Thoracic aorta (tissue), 2 donors: ENCODE measurements around the gene FASTKD3. TPM values are rescaled to one million over a fixed set of nuclear protein-coding genes. Genes with fewer than 3 reads are reported as not detected.

Experiments used
- ATAC-seq: fragments of 150-250 bp; one replicate; pipeline ENCODE4 v1.8.0; 2017; ENCODE audit warnings: low read depth; ENCODE audit not compliant: insufficient number of reproducible peaks, low FRiP score
- DNase-seq: peaks from one replicate; pipeline ENCODE4 v3.0.0-alpha.2; 2020; ENCODE audit warnings: low spot score
- H3K27ac ChIP-seq, 2 donors: fragments of 200-600 bp; sonication (generic); 1 replicate in 1 of 2; 2 replicates in 1 of 2; pipeline ENCODE4 v1.5.1; 2016; ENCODE audit warnings: mild to moderate bottlenecking in 2 of 2, moderate library complexity in 2 of 2
- H3K27me3 ChIP-seq: fragments of 200-600 bp; sonication (generic); replicated peaks from 2 replicates; pipeline ENCODE4 v1.6.0; 2016; ENCODE audit warnings: mild to moderate bottlenecking; ENCODE audit not compliant: insufficient read depth
- H3K36me3 ChIP-seq: fragments of 200-600 bp; sonication (generic); one replicate; pipeline ENCODE4 v1.5.1; 2016
- H3K4me1 ChIP-seq, 2 donors: fragments of 200-600 bp; sonication (generic); 1 replicate in 1 of 2; 2 replicates in 1 of 2; pipeline versions ENCODE4 v1.5.1 to v1.6.0; 2016; ENCODE audit warnings: low read depth in 2 of 2, mild to moderate bottlenecking in 1 of 2; ENCODE audit not compliant: control insufficient read depth in 1 of 2
- H3K4me3 ChIP-seq: fragments of 200-600 bp; sonication (generic); 2 replicates; pipeline ENCODE4 v1.5.1; 2016; ENCODE audit warnings: mild to moderate bottlenecking
- H3K9me3 ChIP-seq: fragments of 200-600 bp; sonication (generic); 2 replicates; pipeline ENCODE4 v1.5.1; 2016
- total RNA-seq, 2 donors: library from RNA; depleted of rRNA; stranded (reverse); fragments of >200 nt; gene quantifications; one replicate each; pipeline versions ENCODE4 v1.1.0 to v1.2.3, GENCODE V29; 2016
- TF ChIP-seq, protein P1 (sequence below): fragments of 200-600 bp; sonication (generic); IDR thresholded peaks from one replicate; pipeline ENCODE4 v1.5.1; 2019; ENCODE audit warnings: antibody characterized with exemption

Gene FASTKD3
- total RNA-seq, 2 donors from 2014 or later: 7.3 to 13.1 TPM

DNA sequence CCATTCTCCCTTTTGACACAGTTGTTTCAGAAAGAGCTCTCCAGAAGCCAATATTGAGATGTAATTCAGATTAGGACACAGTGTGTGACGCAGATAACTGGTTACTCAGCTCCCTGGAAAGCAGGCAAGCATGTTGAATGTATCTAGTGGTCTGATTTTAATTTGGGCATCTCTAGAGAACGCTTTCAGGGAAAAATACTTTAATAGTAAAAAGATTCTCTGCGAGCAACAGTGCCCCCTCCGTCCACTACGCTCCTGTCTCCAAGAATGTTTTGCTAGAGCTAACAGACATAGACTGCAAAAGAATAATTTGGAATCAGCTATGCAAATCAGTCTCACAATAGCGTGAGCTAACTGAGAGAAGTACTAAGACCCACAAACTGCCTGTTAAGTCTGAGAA is 41.2 kb downstream of the FASTKD3 start:
- ATAC-seq: no peak
- TF ChIP-seq, protein P1, sequence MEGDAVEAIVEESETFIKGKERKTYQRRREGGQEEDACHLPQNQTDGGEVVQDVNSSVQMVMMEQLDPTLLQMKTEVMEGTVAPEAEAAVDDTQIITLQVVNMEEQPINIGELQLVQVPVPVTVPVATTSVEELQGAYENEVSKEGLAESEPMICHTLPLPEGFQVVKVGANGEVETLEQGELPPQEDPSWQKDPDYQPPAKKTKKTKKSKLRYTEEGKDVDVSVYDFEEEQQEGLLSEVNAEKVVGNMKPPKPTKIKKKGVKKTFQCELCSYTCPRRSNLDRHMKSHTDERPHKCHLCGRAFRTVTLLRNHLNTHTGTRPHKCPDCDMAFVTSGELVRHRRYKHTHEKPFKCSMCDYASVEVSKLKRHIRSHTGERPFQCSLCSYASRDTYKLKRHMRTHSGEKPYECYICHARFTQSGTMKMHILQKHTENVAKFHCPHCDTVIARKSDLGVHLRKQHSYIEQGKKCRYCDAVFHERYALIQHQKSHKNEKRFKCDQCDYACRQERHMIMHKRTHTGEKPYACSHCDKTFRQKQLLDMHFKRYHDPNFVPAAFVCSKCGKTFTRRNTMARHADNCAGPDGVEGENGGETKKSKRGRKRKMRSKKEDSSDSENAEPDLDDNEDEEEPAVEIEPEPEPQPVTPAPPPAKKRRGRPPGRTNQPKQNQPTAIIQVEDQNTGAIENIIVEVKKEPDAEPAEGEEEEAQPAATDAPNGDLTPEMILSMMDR: no peak
- Histone ChIP-seq H3K9me3 (no peaks in the 10 kb centered on the region), H3K4me3 (no peak overlapping the region), H3K27me3 (no peaks in the 10 kb centered on the region), H3K27ac (no peak overlapping the region), H3K4me1 (no peaks in the 10 kb centered on the region), H3K36me3 (no peaks in the 10 kb centered on the region)
- no peak for DNase-seq

DNA sequence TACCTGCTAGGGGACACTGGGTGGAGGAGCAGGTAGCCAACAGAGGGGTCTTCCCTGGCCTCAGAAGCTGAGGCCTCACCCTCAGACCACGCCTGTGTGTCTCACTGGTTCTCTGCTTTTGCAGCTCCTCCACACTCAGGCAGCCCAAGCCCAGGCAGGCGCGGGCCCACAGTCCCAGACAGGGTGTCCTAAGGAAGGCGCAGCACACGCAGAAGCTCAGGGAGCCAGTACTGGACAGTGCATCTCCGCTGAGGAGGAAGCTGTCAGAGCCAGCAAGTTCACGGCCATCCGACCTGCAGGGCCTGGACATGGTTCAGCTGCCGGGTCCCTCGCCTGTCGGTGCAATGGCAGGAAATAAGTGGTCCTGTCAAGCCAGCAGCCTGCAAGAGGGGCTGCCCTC is 43.2 kb downstream of the FASTKD3 start:
- TF ChIP-seq, protein P1: no peak
- H3K27me3 ChIP-seq: no peaks in the 10 kb centered on the region
- no peak overlapping the region for H3K4me3 ChIP-seq
- ATAC-seq (no peak), DNase-seq (no peak)
- no peaks in the 10 kb centered on the region for H3K4me1 ChIP-seq
- H3K9me3 ChIP-seq: no peaks in the 10 kb centered on the region
- H3K36me3 ChIP-seq: no peaks in the 10 kb centered on the region
- H3K27ac ChIP-seq: no peak overlapping the region

DNA sequence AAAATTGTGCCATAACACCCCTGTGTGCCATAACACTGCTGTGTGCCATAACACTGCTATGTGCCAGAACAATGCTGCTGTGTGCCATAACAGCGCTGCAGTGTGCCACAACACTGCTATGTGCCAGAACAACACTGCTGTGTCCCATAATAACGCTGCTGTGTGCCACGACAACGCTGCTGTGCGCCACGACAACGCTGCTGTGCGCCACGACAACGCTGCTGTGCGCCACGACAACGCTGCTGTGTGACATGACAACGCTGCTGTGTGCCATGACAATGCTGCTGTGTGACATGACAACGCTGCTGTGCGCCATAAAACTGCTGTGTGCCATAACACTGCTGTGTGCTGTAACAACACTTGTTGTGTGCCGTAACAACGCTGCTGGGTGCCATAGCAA is 43.8 kb downstream of the FASTKD3 start:
- Histone ChIP-seq H3K36me3 (no peaks in the 10 kb centered on the region), H3K27ac (no peak overlapping the region), H3K4me3 (no peak overlapping the region), H3K27me3 (no peaks in the 10 kb centered on the region), H3K4me1 (no peaks in the 10 kb centered on the region), H3K9me3 (no peaks in the 10 kb centered on the region)
- DNase-seq (no peak), ATAC-seq (no peak)
- TF ChIP-seq, protein P1: no peak

DNA sequence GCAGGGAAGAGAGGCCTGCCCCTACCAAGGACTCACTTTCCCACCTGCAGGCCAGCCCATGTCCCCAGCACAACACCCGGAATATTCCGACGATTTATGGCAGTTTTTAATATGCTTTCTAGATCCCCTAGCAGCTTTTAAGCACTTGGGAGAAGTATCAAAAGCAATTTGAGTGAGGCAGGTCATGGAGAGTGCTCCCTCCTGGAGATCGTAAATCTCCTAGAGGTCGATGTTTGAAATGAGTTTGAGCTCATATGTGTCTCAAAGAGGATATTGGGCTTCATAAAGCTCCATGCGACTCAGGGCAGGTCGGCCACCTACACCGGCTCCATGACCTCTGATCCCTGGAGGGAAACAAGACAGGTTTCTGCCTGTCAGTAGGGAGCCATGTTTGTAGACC is 45.2 kb downstream of the FASTKD3 start:
- H3K4me1 ChIP-seq: no peaks in the 10 kb centered on the region
- no peak for DNase-seq
- no peaks in the 10 kb centered on the region for H3K9me3 ChIP-seq
- no peak overlapping the region for H3K27ac ChIP-seq
- TF ChIP-seq, protein P1: no peak
- no peak overlapping the region for H3K4me3 ChIP-seq
- H3K36me3 ChIP-seq: no peaks in the 10 kb centered on the region
- no peaks in the 10 kb centered on the region for H3K27me3 ChIP-seq
- ATAC-seq: no peak

DNA sequence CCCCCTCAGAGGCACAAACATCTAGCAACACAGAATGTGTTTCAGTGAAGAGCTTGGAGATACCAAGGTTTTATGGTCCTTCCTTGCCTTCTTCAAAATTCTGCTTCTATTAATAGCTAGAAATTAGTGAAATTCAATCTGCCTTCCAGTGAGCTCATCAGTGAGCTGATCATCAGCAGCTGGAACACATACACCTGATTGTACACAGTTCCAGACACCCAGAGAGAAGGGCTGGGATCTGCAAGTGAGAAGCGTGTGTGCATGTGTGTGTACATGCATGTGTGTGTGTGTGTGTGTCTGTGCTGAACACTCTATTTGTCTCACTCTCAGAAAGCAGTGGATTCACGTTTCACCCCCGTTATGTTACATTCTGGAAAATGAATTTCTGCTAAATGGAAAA is 46.4 kb downstream of the FASTKD3 start:
- H3K4me1 ChIP-seq: no peaks in the 10 kb centered on the region
- TF ChIP-seq, protein P1: no peak

More for the DNA sequence above, 46.4 kb downstream of the FASTKD3 start:
- Histone ChIP-seq H3K27me3 (no peaks in the 10 kb centered on the region), H3K9me3 (no peaks in the 10 kb centered on the region), H3K27ac (no peak overlapping the region), H3K36me3 (no peaks in the 10 kb centered on the region), H3K4me3 (no peak overlapping the region)
- ATAC-seq: no peak
- DNase-seq: no peak
